OCI-LY7 (cell line): ENCODE measurements around the gene SPRTN. TPM values are rescaled to one million over a fixed set of nuclear protein-coding genes. Genes with fewer than 3 reads are reported as not detected.

Source experiments
- BruUV-seq: library from RNA; stranded (reverse); fragments of 400-500 nt; replicated peaks from 2 replicates; lab custom pipeline; 2021; lab: Mats Ljungman, UMichigan
- CTCF ChIA-PET: fragments of 300-600 bp; sonication (Branson Sonifier 250); formaldehyde crosslinking; loops from one replicate; lab custom pipeline; 2022; ENCODE audit warnings: antibody characterized with exemption; ENCODE audit not compliant: unreplicated experiment; lab: Charles Lee
- POLR2A ChIA-PET: fragments of 300-600 bp; sonication (Branson Sonifier 250); formaldehyde crosslinking; loops from one replicate; lab custom pipeline; 2022; ENCODE audit warnings: antibody characterized with exemption; lab: Charles Lee
- DNase-seq: peaks from one replicate; pipeline ENCODE4 v3.0.0-alpha.2; 2015; ENCODE audit warnings: low spot score
- H2AFZ ChIP-seq: fragments of 200-600 bp; sonication (generic), shearing (Covaris generic); 2 replicates; pipeline ENCODE4 v1.6.1; 2014; ENCODE audit warnings: mild to moderate bottlenecking, antibody characterized with exemption, low read length, moderate library complexity
- H3K27ac ChIP-seq: fragments of 200-600 bp; sonication (generic); 2 replicates; pipeline ENCODE4 v1.5.1; 2014; ENCODE audit warnings: mixed run types, low read depth, mild to moderate bottlenecking, moderate library complexity, low read length, inconsistent platforms; ENCODE audit not compliant: poor library complexity, severe bottlenecking
- H3K36me3 ChIP-seq: fragments of 200-600 bp; sonication (generic); 2 replicates; pipeline ENCODE4 v1.6.1; 2014; ENCODE audit warnings: mild to moderate bottlenecking, antibody characterized with exemption, low read length, moderate library complexity, mixed read lengths; ENCODE audit not compliant: insufficient read depth
- H3K4me1 ChIP-seq: fragments of 200-600 bp; sonication (generic); 2 replicates; pipeline ENCODE4 v1.5.1; 2014; ENCODE audit warnings: mild to moderate bottlenecking, low read length; ENCODE audit not compliant: insufficient read depth, poor library complexity, severe bottlenecking
- H3K4me2 ChIP-seq: fragments of 200-600 bp; sonication (generic); 2 replicates; pipeline ENCODE4 v1.6.1; 2014; ENCODE audit warnings: mild to moderate bottlenecking, low read length
- H3K4me3 ChIP-seq: fragments of 200-600 bp; sonication (generic); 2 replicates; pipeline ENCODE4 v1.5.1; 2014; ENCODE audit warnings: mild to moderate bottlenecking, low read depth, low read length; ENCODE audit not compliant: poor library complexity, severe bottlenecking
- H3K79me2 ChIP-seq: fragments of 200-600 bp; sonication (generic); 2 replicates; pipeline ENCODE4 v1.6.1; 2016; ENCODE audit warnings: low read depth, mild to moderate bottlenecking, low read length, moderate library complexity, mixed read lengths; ENCODE audit not compliant: insufficient read depth
- H3K9me2 ChIP-seq: fragments of 200-600 bp; sonication (generic); 2 replicates; pipeline ENCODE4 v1.6.1; 2016; ENCODE audit warnings: mild to moderate bottlenecking, low read length, mixed read lengths; ENCODE audit not compliant: insufficient read depth
- H3K9me3 ChIP-seq: fragments of 200-600 bp; sonication (generic); 2 replicates; pipeline ENCODE4 v1.6.1; 2014; ENCODE audit warnings: mild to moderate bottlenecking, mixed run types, low read length, mixed read lengths
- H4K20me1 ChIP-seq: fragments of 200-600 bp; sonication (generic); 2 replicates; pipeline ENCODE4 v1.6.1; 2014; ENCODE audit warnings: mild to moderate bottlenecking, antibody characterized with exemption, low read length, moderate library complexity, mixed read lengths; ENCODE audit not compliant: insufficient read depth
- EZH2phosphoT487 ChIP-seq: fragments of 200-600 bp; sonication (generic); IDR thresholded peaks from 2 replicates; pipeline ENCODE4 v1.6.1; 2018; ENCODE audit warnings: low read depth, borderline replicate concordance, mild to moderate bottlenecking, mixed run types, antibody characterized with exemption, low read length, moderate library complexity, mixed read lengths
- intact Hi-C: fragments of 100-400 bp; cut with micrococcal nuclease; formaldehyde crosslinking; loops from one replicate; pipeline ENCODE4 v1.10.0; 2022; ENCODE audit not compliant: unreplicated experiment
- total RNA-seq, 2 experiments: library from RNA; depleted of rRNA in 1 of 2; stranded (reverse); fragments of >200 nt in 1 of 2; shearing (Covaris generic) in 1 of 2; gene quantifications; 2 replicates each; pipeline ENCODE4 v1.2.3, GENCODE V29; 2014 to 2022
- TF ChIP-seq, protein P1 (sequence below): fragments of 200-600 bp; sonication (generic); conservative IDR thresholded peaks from 2 replicates; pipeline ENCODE4 v1.5.1; 2014; ENCODE audit warnings: mild to moderate bottlenecking, antibody characterized with exemption, low read length, moderate library complexity, mixed read lengths

Gene SPRTN
- total RNA-seq, 2 experiments from 2014 or later, result 10.9 to 16.4 TPM

DNA sequence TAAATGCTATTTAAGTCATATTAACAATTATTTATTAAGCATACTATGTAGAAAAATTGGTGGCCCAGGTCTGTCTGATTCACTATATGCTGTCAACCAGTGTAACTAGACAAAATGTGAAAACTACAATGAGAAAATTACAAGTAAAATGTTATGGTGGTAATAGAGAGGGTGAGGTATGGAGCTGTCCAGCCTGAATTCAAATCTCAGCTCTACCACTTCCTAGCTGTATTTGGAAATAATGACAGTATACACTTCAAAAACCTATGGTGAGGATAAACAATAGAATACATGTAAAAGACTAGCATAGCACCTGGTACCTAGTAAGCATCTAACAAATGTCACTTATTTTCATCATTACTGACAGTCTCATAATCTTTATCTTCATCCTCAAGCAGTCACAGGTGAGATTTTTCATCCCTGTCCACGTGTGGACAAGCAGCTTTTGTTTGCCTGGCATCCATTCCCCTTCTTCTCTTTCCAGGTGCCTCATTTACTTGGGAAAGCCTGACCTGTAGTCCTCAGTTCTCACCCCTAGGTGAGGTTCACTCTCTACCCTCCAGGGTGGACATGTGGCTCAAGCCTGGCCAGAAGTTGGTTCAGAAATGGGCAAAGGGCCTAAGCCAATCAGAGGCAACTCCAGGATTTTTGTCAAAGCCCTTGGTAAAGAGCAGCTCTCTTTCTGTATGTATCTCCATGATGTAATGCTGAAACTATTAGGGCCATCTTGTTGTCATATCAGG lies 54.5 kb downstream of the SPRTN start:
- intact Hi-C loops, result no loop called here
- no TSS peak for BruUV-seq
- no peak overlapping the region for H3K4me2 ChIP-seq
- no peaks in the 10 kb centered on the region for H3K4me1 ChIP-seq
- no peaks in the 10 kb centered on the region for H4K20me1 ChIP-seq
- H3K27ac ChIP-seq, result no peak overlapping the region
- H3K9me3 ChIP-seq, result no peaks in the 10 kb centered on the region
- CTCF ChIA-PET, result no interaction called here
- no peaks in the 10 kb centered on the region for H3K9me2 ChIP-seq
- DNase-seq, result no peak
- no peaks in the 10 kb centered on the region; the same call in 1 of the 2 replicates for H3K36me3 ChIP-seq
- no peak for TF ChIP-seq EZH2phosphoT487
- TF ChIP-seq, protein P1, sequence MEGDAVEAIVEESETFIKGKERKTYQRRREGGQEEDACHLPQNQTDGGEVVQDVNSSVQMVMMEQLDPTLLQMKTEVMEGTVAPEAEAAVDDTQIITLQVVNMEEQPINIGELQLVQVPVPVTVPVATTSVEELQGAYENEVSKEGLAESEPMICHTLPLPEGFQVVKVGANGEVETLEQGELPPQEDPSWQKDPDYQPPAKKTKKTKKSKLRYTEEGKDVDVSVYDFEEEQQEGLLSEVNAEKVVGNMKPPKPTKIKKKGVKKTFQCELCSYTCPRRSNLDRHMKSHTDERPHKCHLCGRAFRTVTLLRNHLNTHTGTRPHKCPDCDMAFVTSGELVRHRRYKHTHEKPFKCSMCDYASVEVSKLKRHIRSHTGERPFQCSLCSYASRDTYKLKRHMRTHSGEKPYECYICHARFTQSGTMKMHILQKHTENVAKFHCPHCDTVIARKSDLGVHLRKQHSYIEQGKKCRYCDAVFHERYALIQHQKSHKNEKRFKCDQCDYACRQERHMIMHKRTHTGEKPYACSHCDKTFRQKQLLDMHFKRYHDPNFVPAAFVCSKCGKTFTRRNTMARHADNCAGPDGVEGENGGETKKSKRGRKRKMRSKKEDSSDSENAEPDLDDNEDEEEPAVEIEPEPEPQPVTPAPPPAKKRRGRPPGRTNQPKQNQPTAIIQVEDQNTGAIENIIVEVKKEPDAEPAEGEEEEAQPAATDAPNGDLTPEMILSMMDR, result no peak
- POLR2A ChIA-PET, result interaction anchor here (0.5 to 1.6 kb wide), 4 partner anchors 9 to 51 kb away, joined by 4 to 6 read pairs (median 5); no protein-coding TSS in a partner anchor
- no peak overlapping the region for H3K4me3 ChIP-seq
- no peak overlapping the region for H2AFZ ChIP-seq
- H3K79me2 ChIP-seq, result peaks cover 5% of the 10 kb centered on the region; the same call in 1 of the 2 replicates

DNA sequence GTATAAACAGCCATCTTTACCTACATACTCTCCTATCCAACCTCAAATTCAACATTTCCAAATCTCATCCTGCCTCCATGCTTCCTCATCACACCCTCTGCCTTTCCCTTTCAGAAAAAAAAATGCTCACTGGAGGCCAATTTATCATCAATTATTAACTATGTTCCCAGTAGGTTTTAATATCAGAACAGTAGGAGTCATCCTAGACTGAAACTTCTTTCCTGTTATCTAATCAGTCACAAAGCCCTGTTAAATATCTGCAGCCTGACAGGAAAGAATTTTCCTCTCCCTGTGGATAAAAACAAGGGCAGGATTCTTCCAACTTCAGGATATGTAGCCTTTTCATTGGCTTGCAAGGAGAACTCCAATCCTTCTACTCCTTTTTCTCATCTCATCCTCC lies 55.6 kb downstream of the SPRTN start:
- no peak for DNase-seq
- no peak for TF ChIP-seq EZH2phosphoT487
- TF ChIP-seq, protein P1, result no peak
- no peaks in the 10 kb centered on the region for H4K20me1 ChIP-seq
- H3K9me2 ChIP-seq, result no peaks in the 10 kb centered on the region
- no peak overlapping the region for H3K4me2 ChIP-seq
- H3K27ac ChIP-seq, result no peak overlapping the region
- peaks cover 5% of the 10 kb centered on the region; the same call in 1 of the 2 replicates for H3K79me2 ChIP-seq
- ChIA-PET CTCF (no interaction called here), POLR2A (interaction anchor here (0.8 to 1.6 kb wide), 2 partner anchors 19 to 166 kb away, joined by 4 to 5 read pairs; no protein-coding TSS in a partner anchor)
- no peaks in the 10 kb centered on the region for H3K9me3 ChIP-seq
- no peaks in the 10 kb centered on the region; the same call in 1 of the 2 replicates for H3K36me3 ChIP-seq
- H2AFZ ChIP-seq, result no peak overlapping the region
- intact Hi-C loops, result no loop called here
- H3K4me1 ChIP-seq, result no peaks in the 10 kb centered on the region
- TSS peak; percentile 17 for BruUV-seq
- no peak overlapping the region for H3K4me3 ChIP-seq
